ES-I3 (cell line): ENCODE results near the gene CS.
"Not testable (repeated sequence)": the region's sequence is repeated elsewhere in the genome, so short reads cannot be mapped to it uniquely, and the experiment has no call there.

Source experiments
- H3K36me3 ChIP-seq: 2 replicates; pipeline ENCODE4 v1.6.1; 2013; ENCODE audit warnings: mild to moderate bottlenecking, low read length, control low read depth, moderate library complexity; ENCODE audit not compliant: insufficient read depth
- H3K4me1 ChIP-seq: 2 replicates; pipeline ENCODE4 v1.6.1; 2013; ENCODE audit warnings: mild to moderate bottlenecking, control low read depth, low read length; ENCODE audit not compliant: insufficient read depth
- H3K9ac ChIP-seq: 2 replicates; pipeline ENCODE4 v1.6.1; 2013; ENCODE audit warnings: low read depth, mild to moderate bottlenecking, low read length, moderate library complexity
- H3K9me3 ChIP-seq: 2 replicates; pipeline ENCODE4 v1.6.1; 2013; ENCODE audit warnings: mild to moderate bottlenecking, low read length, moderate library complexity; ENCODE audit not compliant: control insufficient read depth, insufficient read depth

CS gene

GRCh38 chr12:56299853-56300643 is at the start of gene CS:
CS (minus strand) TSS chr12:56300330; CDS start chr12:56300201, 129 bp downstream.
- no peaks in the 10 kb centered on the region for H3K9me3 ChIP-seq
- H3K4me1 ChIP-seq: peaks cover 5% of the 10 kb centered on the region
- peak within 1 kb of the TSS; percentile 95 for H3K9ac ChIP-seq
- peaks cover 13% of the 10 kb centered on the region for H3K36me3 ChIP-seq

- H3K4me1 ChIP-seq: no peaks in the 10 kb centered on the region
- peaks cover 13% of the 10 kb centered on the region for H3K36me3 ChIP-seq
- no peaks in the 10 kb centered on the region for H3K9me3 ChIP-seq
- H3K9ac ChIP-seq: no peak overlapping the region
These were observed 48.6 kb upstream of the CS start for GRCh38 chr12:56348776-56349175.

GRCh38 chr12:56347255-56347654 is 47.1 kb upstream of the CS start:
- H3K36me3 ChIP-seq: peaks cover 16% of the 10 kb centered on the region
- not testable (repeated sequence) for H3K9ac ChIP-seq

DNA sequence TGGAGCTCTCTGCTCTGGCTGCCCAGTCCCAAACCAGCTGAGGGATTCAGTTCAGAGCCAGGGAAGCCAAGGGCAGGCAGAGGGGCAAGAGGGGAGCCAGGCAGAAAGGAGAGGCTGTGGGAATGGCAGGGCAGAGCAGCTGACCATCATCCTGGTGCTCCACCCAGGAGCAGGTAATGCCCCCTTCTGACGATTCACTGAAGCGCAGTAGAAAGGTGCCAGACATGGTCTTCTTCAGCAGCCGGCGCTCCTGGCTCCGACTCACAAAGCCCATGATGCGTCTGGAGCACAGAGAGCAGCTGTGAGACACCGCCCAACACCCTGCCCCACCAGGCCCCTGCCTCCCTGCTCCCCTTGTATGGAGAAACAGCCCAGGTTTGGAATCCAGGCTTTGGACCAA is 46.5 kb upstream of the CS start:
- no peak overlapping the region for H3K9ac ChIP-seq
- peaks cover 16% of the 10 kb centered on the region for H3K36me3 ChIP-seq
- no peaks in the 10 kb centered on the region for H3K9me3 ChIP-seq
- H3K4me1 ChIP-seq: no peaks in the 10 kb centered on the region

More at GRCh38 chr12:56347255-56347654, 47.1 kb upstream of the CS start:
- not testable (repeated sequence) for H3K4me1 ChIP-seq, H3K9me3 ChIP-seq

GRCh38 chr12:56342290-56342689 is 42.2 kb upstream of the CS start:
- H3K36me3 ChIP-seq, H3K9me3 ChIP-seq, H3K9ac ChIP-seq: not testable (repeated sequence)
- H3K4me1 ChIP-seq: peaks cover 17% of the 10 kb centered on the region

GRCh38 chr12:56341616-56342015 is 41.5 kb upstream of the CS start:
- H3K9ac ChIP-seq: no peak overlapping the region
- H3K4me1 ChIP-seq: peaks cover 20% of the 10 kb centered on the region
- H3K9me3 ChIP-seq: no peaks in the 10 kb centered on the region
- peaks cover 3% of the 10 kb centered on the region; the same call in 1 of the 2 replicates for H3K36me3 ChIP-seq

DNA sequence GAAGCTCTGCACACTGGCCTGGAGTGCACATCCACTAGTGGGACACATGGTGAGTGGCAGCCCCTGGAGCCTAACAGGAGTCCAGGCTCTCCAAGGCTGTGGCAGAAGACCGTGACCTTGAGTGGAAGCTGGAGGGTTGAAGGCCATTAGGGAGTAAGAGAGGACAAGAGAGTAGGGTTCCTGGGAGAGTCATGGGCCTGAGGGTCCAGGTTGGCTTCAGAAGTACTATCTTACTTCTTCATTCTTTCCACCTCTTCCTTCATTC is 39.0 kb upstream of the CS start:
- Histone ChIP-seq H3K36me3 (peaks cover 3% of the 10 kb centered on the region; the same call in 1 of the 2 replicates), H3K9me3 (no peaks in the 10 kb centered on the region), H3K9ac (peak overlapping the region; percentile 34; the same call in 1 of the 2 replicates), H3K4me1 (peaks cover 27% of the 10 kb centered on the region)

- Histone ChIP-seq H3K4me1 (peaks cover 27% of the 10 kb centered on the region), H3K9ac (peak within 1 kb of the TSS; percentile 34; the same call in 1 of the 2 replicates), H3K36me3 (peaks cover 3% of the 10 kb centered on the region; the same call in 1 of the 2 replicates), H3K9me3 (no peaks in the 10 kb centered on the region)
These were observed 38.4 kb upstream of the CS start, which contains the start of gene IL23A for GRCh38 chr12:56338308-56339157. IL23A (plus strand) TSS chr12:56338884; CDS start chr12:56339045, 161 bp downstream.

DNA sequence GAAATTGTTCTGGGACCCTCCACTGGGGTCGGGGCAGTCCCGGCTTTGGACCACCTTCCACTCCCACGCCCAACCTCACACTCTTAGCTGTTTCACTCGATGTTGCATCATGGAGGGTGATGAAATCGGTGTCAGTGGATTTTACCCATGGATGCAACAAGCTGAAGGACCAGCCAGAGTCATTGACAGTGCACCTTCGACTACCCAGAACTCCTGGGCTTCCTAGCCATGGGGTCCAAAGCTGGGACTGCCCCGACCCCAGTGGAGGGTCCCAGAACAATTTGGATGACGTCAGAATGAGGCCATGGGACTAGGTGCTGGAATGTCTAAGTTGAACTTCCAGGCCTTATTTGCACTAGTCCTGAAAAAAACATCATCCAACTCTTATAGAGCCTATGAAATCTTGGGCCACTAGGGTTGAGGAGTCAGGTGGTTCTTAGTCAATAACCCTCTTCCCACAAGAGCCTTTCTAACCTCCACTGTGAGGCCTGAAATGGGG is 37.7 kb upstream of the CS start:
- Histone ChIP-seq H3K36me3 (no peaks in the 10 kb centered on the region), H3K9me3 (no peaks in the 10 kb centered on the region), H3K9ac (no peak overlapping the region), H3K4me1 (peaks cover 27% of the 10 kb centered on the region)

DNA sequence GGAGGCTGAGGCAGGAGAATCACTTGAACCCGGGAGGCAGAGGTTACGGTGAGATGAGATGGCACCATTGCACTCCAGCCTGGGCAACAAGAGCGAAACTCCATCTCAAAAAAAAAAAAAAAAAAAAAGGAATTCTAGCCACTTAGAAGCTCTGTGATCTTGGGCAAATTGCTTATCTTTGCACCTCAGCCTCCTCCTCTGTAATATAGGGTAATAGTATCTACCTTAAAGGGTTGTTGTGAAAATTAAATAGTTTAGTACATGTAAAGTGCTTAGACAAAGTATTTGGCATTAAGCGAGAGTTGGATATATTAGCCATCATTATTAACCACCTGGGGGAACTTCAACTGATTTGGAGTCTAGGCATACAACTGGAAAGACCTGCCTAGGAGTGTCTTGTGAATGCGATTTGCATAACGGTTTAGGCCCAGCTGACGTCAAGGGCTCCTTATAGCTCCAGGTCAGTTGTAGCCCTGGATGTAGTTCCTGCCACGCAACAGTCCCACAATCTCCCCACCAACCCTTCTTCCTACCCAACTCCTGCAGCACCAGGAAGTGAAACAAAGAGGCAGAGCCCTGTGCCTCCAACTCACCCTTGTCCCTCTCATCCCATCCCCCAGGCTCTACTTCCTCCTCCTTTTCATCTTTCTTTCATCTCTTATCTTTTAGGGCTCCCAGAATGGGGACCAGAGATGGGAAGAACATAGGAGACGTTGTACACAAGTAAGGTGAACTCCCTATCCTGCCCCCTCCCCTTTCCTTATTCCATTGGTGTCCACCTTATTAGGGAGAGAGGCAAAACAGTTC is 36.4 kb upstream of the CS start:
- H3K36me3 ChIP-seq: no peaks in the 10 kb centered on the region
- H3K4me1 ChIP-seq: peaks cover 27% of the 10 kb centered on the region
- no peak overlapping the region for H3K9ac ChIP-seq
- no peaks in the 10 kb centered on the region for H3K9me3 ChIP-seq

DNA sequence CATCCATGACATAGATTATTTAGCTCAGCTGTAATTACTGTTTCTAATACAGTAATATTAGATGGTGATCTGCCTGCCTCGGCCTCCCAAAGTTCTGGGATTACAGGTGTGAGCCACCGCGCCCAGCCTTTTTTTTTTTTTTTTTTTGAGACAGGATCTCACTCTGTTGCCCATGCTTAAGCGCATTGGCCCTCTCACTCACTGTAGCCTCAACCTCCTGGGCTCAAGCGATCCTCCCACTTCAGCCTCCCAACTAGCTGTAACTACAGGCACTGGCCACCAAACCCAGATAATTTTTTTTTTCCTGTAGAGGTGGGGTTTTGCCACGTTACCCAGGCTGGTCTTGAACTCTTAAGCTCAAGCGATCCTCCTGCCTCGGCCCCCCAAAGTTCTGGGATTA is 35.4 kb upstream of the CS start:
- H3K9me3 ChIP-seq, H3K36me3 ChIP-seq, H3K9ac ChIP-seq: not testable (repeated sequence)
- H3K4me1 ChIP-seq: peaks cover 27% of the 10 kb centered on the region

DNA sequence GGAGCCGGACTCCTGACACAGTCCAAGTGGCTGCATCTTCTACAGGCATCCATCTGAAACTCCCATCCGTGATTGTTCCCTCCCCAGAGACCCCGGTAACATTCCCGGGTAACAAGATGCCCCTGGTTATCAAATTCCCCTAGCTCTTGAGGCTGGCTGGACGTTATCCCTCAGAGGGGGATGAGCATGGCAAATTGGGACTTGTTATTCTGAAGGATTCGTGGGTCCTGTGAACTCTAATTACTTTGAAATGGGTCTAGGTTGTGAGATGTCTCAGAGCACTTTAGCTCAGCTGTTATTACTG is 34.3 kb upstream of the CS start:
- Histone ChIP-seq H3K4me1 (peaks cover 27% of the 10 kb centered on the region), H3K9ac (peak overlapping the region; percentile 84), H3K36me3 (no peaks in the 10 kb centered on the region), H3K9me3 (no peaks in the 10 kb centered on the region)

- peaks cover 21% of the 10 kb centered on the region for H3K4me1 ChIP-seq
- H3K36me3 ChIP-seq: no peaks in the 10 kb centered on the region
- peak within 1 kb of the TSS; percentile 84 for H3K9ac ChIP-seq
- no peaks in the 10 kb centered on the region for H3K9me3 ChIP-seq
These were observed 33.8 kb upstream of the CS start, which contains the start of gene PAN2 for GRCh38 chr12:56333679-56334489. PAN2 (minus strand) TSS chr12:56334000; CDS start chr12:56333094, 906 bp downstream.
